Keratinocyte (primary cell): Measurements from ENCODE around the gene TIGD6. TPM values are rescaled to one million over a fixed set of nuclear protein-coding genes. Genes with fewer than 3 reads are reported as not detected.

ENCODE experiments used
- DNase-seq: peaks from one replicate; pipeline ENCODE4 v3.0.0-alpha.2; 2011; ENCODE audit warnings: low read depth, missing footprints, low spot score
- FAIRE-seq: peaks from 2 replicates; lab custom pipeline; 2011; peaks lifted over from hg19 to GRCh38; lab: Jason Lieb, UNC
- H2AFZ ChIP-seq: 2 replicates; pipeline ENCODE4 v1.6.0; 2012; ENCODE audit warnings: low read length, control low read depth, inconsistent platforms; ENCODE audit not compliant: control insufficient read depth
- H3K27ac ChIP-seq: 2 replicates; pipeline ENCODE4 v1.5.1; 2011; ENCODE audit warnings: low read length; ENCODE audit not compliant: control insufficient read depth, insufficient read depth
- H3K27me3 ChIP-seq: 3 replicates; pipeline ENCODE4 v1.6.0; 2011; ENCODE audit warnings: low read length; ENCODE audit not compliant: control insufficient read depth, insufficient read depth; ENCODE audit errors: extremely low read depth
- H3K36me3 ChIP-seq, 2 experiments: 2 replicates in 1 of 2; 3 replicates in 1 of 2; pipeline ENCODE4 v1.5.1; 2011; ENCODE audit warnings: low read length in 2 of 2, mild to moderate bottlenecking in 1 of 2; ENCODE audit not compliant: control insufficient read depth in 2 of 2, insufficient read depth in 2 of 2; ENCODE audit errors: extremely low read depth in 1 of 2
- H3K4me1 ChIP-seq: 3 replicates; pipeline ENCODE4 v1.5.1; 2011; ENCODE audit warnings: low read length; ENCODE audit not compliant: control insufficient read depth, insufficient read depth; ENCODE audit errors: extremely low read depth
- H3K4me2 ChIP-seq: 3 replicates; pipeline ENCODE4 v1.6.0; 2011; ENCODE audit warnings: low read depth, low read length; ENCODE audit not compliant: control insufficient read depth, insufficient read depth; ENCODE audit errors: extremely low read depth
- H3K4me3 ChIP-seq, 3 experiments: fragments of 200-600 bp in 1 of 3; sonication (generic) in 1 of 3; 2 replicates in 2 of 3; 3 replicates in 1 of 3; pipeline ENCODE4 v1.5.1; 2011 to 2016; ENCODE audit warnings: low read length in 3 of 3, mild to moderate bottlenecking in 3 of 3, control low read depth in 2 of 3, inconsistent platforms in 1 of 3, low read depth in 1 of 3, mixed read lengths in 1 of 3, mixed run types in 1 of 3, moderate library complexity in 1 of 3; ENCODE audit not compliant: control insufficient read depth in 2 of 3, insufficient read depth in 2 of 3; ENCODE audit errors: extremely low read depth in 1 of 3
- H3K79me2 ChIP-seq: 2 replicates; pipeline ENCODE4 v1.6.0; 2012; ENCODE audit warnings: low read length; ENCODE audit not compliant: control insufficient read depth, insufficient read depth
- H3K9ac ChIP-seq: 3 replicates; pipeline ENCODE4 v1.6.0; 2011; ENCODE audit warnings: low read length; ENCODE audit not compliant: control insufficient read depth, insufficient read depth; ENCODE audit errors: extremely low read depth
- H3K9me1 ChIP-seq: 3 replicates; pipeline ENCODE4 v1.6.0; 2011; ENCODE audit warnings: low read length; ENCODE audit not compliant: control insufficient read depth, insufficient read depth; ENCODE audit errors: extremely low read depth
- H3K9me3 ChIP-seq: 2 replicates; pipeline ENCODE4 v1.5.1; 2012; ENCODE audit warnings: low read depth, low read length; ENCODE audit not compliant: control insufficient read depth
- H4K20me1 ChIP-seq: 3 replicates; pipeline ENCODE4 v1.6.0; 2011; ENCODE audit warnings: low read length; ENCODE audit not compliant: control insufficient read depth, insufficient read depth; ENCODE audit errors: extremely low read depth
- EZH2 ChIP-seq: IDR thresholded peaks from one replicate; pipeline ENCODE4 v1.6.1; 2012; ENCODE audit warnings: inconsistent platforms, mild to moderate bottlenecking, low read length, moderate library complexity
- dilution Hi-C: fragments of 300-500 bp; cut with MboI; formaldehyde crosslinking; loops from one replicate; pipeline ENCODE4 v1.7.0; 2020; ENCODE audit warnings: low sequenced_read_pairs; ENCODE audit not compliant: extremely low pct_ligation_motif_present
- polyA plus RNA-seq, 5 experiments: library from polyadenylated mRNA; depleted of rRNA in 3 of 5; stranded (reverse) in 3 of 5; stranded (forward) in 1 of 5; unstranded in 1 of 5; fragments of >200 nt; gene quantifications; 1 replicate in 1 of 5; 2 replicates in 3 of 5; 3 replicates in 1 of 5; pipeline versions ENCODE4 v1.2.1 to v1.2.3, GENCODE V29; 2011 to 2012; ENCODE audit warnings: missing spikeins in 2 of 5, low read depth in 1 of 5, low replicate concordance in 1 of 5
- TF ChIP-seq, protein P1 (sequence below), 3 experiments: IDR thresholded peaks in 1 of 3; conservative IDR thresholded peaks in 1 of 3; optimal IDR thresholded peaks in 1 of 3; 2 replicates in 2 of 3; 3 replicates in 1 of 3; pipeline versions ENCODE3 to v1.5.1; 2011; ENCODE audit warnings: low read length in 3 of 3, mild to moderate bottlenecking in 3 of 3, moderate library complexity in 2 of 3, control low read depth in 1 of 3, inconsistent platforms in 1 of 3; ENCODE audit not compliant: insufficient read depth in 2 of 3; ENCODE audit errors: extremely low read depth in 1 of 3

TIGD6 gene
- polyA plus RNA-seq, 1 donor (not counting 4 experiments of a cell fraction or from before 2014, with no cell fraction given) = 4.1 TPM

DNA sequence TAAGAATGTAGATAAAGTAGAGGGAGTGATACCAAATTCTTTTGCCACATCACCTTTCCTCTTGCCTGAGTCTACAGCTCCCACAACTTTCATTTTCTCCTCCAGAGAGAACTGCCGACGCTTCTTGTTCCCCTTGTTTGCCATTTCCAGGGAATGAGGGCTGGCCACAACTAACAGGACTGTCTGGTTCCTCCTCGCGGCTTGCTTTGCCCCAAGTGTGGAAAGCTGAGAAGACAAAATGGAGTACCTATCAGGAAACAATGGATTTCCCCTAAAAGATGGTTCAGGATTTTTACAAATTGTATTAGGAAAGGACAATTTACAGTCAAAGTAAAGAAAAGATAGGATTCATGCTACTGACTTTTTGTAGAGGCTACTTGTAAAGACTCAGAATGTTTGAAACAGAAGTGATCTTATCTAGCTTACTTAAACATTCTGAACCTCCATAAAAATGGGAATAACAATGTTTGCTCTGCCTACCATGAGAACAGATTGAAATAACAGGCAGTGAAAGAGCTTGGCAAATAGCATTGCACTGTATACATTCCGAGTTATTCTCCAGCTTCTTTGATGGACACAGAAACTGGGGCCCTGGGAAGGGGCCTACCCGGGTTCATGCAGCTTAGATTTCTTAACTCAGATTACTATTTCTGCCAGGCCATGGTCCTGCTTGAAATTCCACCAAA is 4.1 kb downstream of the TIGD6 start:
- no peak for FAIRE-seq
- dilution Hi-C loops = no loop called here
- DNase-seq = no peak

GRCh38 chr5:149995385-149996204 is 4.9 kb downstream of the TIGD6 start:
- H3K9ac ChIP-seq = no peak overlapping the region
- peak overlapping the region; percentile 24 for H2AFZ ChIP-seq
- H3K4me2 ChIP-seq = peak overlapping the region; percentile 50
- H3K4me1 ChIP-seq = peaks cover 17% of the 10 kb centered on the region
- H3K9me3 ChIP-seq = no peaks in the 10 kb centered on the region
- H3K36me3 ChIP-seq = peaks cover 7% of the 10 kb centered on the region in 2 experiments
- H3K27me3 ChIP-seq = no peaks in the 10 kb centered on the region
- no peak overlapping the region for H3K27ac ChIP-seq
- dilution Hi-C loops = no loop called here
- H3K9me1 ChIP-seq = no peaks in the 10 kb centered on the region
- H3K4me3 ChIP-seq = no peak overlapping the region
- FAIRE-seq (no peak), DNase-seq (no peak)
- no peaks in the 10 kb centered on the region for H4K20me1 ChIP-seq
- H3K79me2 ChIP-seq = no peaks in the 10 kb centered on the region
- TF ChIP-seq, protein P1, sequence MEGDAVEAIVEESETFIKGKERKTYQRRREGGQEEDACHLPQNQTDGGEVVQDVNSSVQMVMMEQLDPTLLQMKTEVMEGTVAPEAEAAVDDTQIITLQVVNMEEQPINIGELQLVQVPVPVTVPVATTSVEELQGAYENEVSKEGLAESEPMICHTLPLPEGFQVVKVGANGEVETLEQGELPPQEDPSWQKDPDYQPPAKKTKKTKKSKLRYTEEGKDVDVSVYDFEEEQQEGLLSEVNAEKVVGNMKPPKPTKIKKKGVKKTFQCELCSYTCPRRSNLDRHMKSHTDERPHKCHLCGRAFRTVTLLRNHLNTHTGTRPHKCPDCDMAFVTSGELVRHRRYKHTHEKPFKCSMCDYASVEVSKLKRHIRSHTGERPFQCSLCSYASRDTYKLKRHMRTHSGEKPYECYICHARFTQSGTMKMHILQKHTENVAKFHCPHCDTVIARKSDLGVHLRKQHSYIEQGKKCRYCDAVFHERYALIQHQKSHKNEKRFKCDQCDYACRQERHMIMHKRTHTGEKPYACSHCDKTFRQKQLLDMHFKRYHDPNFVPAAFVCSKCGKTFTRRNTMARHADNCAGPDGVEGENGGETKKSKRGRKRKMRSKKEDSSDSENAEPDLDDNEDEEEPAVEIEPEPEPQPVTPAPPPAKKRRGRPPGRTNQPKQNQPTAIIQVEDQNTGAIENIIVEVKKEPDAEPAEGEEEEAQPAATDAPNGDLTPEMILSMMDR (optimal IDR thresholded peaks at IDR 0.05 in 1 of 3, IDR thresholded peaks at IDR 0.05 in 1 of 3, conservative IDR thresholded peaks at IDR 0.05 in 1 of 3; ENCODE audit: extremely low read depth in 1 of 3, insufficient read depth in 2 of 3, low read length in 3 of 3) = no peak
- TF ChIP-seq EZH2 = no peak

More for the DNA sequence above, 4.1 kb downstream of the TIGD6 start:
- Histone ChIP-seq H3K79me2 (peaks cover 7% of the 10 kb centered on the region), H3K4me1 (peaks cover 17% of the 10 kb centered on the region), H4K20me1 (no peaks in the 10 kb centered on the region), H3K4me3 (no peak overlapping the region), H2AFZ (peak overlapping the region; percentile 24), H3K4me2 (peak overlapping the region; percentile 50), H3K9ac (no peak overlapping the region), H3K36me3 (peaks cover 7% of the 10 kb centered on the region in 2 experiments), H3K27ac (no peak overlapping the region), H3K9me3 (no peaks in the 10 kb centered on the region), H3K27me3 (no peaks in the 10 kb centered on the region), H3K9me1 (no peaks in the 10 kb centered on the region)
- no peak for TF ChIP-seq EZH2
- TF ChIP-seq, protein P1 (optimal IDR thresholded peaks at IDR 0.05 in 1 of 3, IDR thresholded peaks at IDR 0.05 in 1 of 3, conservative IDR thresholded peaks at IDR 0.05 in 1 of 3; ENCODE audit: extremely low read depth in 1 of 3, insufficient read depth in 2 of 3, low read length in 3 of 3) = no peak
